Activated naive CD4-positive, alpha-beta T cell (primary cell): ENCODE measurements around the gene CXCL5.
"Not testable (repeated sequence)": the region's sequence is repeated elsewhere in the genome, so short reads cannot be mapped to it uniquely, and the experiment has no call there.

Experiments
- DNase-seq, 4 experiments: peaks; one replicate each; lab custom pipeline; 2025; lab: John Stamatoyannopoulos, UW

The CXCL5 gene

DNA sequence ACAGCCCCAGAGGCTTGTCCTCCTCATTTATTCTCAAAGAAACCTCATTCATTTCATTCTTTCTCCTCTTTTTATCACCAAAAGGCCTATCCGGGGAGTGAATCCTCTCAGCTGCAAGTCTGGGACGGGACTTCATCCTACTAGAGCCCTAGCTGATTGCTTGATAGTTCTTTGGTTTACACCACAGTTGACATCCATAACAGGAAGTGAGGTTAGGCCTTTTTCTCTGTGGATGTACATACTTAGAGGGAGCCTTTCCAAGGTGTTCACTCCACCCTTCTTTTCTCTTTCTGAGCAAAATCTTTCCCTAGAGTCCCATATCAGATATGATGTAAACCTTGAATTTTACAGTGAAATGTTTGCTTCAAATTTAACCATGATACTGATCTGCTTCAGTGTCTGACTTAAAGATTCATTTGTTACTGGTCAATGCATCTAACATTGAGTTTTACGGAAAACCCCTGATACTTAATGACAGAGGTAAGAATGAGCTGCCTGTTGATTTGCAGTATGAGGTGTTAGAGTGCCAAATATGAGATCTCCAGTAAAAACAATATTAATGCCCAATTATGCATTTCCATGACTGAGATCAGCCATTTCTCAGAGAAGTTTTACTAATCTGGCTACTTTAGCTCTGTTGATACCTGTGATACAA, 16.8 kb upstream of the CXCL5 start:
- DNase-seq: no peak

DNA sequence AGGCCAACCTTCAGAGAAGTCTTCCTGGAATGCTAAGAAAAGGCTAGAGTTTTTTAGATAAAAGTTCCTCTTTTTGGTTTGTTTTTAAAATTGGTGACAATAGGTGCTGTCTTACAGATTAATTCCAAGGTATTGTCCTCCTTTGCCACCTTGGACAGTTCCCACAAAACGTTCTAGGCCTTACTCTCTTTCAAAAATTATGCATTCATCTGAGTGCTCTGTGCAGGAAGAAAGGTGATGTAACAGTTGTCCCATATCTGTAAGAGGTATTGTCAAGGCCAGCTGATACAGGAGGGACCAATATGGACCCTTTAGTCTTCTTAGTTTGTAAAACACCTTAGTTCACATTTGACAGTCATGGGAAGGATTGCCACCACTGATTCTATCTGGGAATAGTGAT, 15.9 kb upstream of the CXCL5 start:
- no peak for DNase-seq

DNA sequence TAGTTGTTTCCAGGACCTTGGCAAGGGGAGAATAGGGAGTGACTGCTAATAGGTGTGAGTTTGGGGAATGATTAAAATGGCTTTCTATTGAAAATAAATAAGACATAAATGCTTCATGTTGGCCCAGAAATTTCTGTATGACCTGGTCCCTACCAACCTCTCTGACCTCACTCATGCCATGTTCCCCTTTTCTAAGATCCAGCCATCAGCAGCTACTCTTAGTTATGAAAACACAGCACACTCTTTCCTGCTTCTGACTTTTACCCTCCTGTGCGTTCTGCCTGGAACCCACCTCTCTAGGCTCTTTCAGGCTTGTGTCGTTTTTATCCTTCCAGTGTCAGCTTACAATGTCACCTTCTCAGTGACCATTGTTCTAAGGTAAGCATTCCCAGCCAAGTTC, 14.8 kb upstream of the CXCL5 start:
- no peak for DNase-seq

DNA sequence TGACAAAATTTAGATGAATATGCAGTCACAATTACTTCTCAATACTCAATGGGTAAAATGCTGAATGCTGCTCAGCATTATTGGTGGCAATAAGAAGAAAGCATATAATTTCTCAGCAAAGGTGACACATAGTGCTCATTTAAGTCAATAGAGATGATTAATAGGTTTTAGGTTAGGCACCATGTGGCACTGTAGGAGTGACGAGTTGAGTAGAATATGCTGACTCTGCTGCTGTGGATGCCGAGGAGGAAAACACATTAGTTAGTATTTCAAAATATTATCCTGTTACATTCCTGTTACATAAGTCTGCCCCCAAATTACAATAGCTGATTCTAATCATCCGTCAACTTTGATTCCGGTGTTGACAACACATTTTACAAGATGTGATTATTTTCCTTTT, 13.7 kb upstream of the CXCL5 start:
- no peak for DNase-seq

DNA sequence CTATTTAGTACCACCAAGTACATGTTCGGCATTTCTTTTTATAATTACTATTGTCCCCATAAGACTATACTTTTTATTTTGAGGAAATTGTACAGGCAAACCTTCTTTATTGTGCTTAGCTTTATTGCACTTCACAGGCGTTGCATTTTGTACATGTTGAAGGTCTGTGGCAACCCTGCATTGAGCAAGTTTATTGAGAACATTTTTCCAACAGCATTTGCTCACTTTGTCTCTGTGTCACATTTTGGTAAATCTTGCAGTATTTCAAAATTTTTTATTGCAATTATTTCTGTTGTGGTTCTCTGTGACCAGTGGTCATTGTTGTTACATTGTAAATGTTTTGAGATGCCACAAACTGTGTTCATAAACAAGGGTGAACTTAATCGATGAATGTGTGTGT, 10.8 kb upstream of the CXCL5 start:
- no peak for DNase-seq

DNA sequence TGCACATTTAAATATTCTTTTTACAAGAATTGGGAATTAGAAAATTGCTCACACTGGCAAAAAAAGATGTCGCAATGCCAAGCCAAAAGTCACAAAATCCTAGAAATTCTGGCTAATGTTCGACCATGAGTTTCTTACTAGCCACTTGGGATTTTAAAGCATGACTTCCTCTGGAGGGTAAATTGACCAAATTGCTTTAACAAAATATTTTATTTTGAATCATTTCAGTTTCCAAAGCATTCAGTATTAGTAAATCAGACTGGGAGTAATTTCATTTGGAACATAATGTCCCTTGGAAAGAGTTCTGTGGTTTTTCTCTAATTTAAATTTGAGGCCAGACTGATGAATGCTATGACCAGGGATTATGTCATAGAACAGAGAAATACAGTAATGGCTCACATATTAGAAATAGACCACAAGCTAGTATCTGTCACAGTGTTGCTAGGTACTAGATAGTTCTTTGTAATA, 7.6 kb upstream of the CXCL5 start:
- no peak for DNase-seq

DNA sequence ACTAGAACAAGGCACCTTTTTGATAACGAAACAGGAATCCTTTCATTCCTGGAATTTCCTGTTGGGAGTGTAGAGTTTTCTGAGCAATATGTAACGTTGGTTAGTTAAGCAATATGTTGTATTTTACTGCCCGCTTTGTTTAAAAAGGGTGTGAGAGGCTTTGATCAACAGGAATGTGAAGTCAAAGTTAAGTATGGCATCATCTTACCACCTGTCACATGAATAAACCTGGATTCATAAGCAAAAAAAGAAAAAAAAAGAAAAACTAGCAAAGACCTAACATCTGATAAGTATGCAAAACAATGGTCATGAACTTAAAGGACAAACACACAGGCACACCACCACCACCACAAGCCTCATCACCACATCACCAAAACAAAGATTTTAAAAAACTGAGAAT, 7.1 kb upstream of the CXCL5 start:
- no peak for DNase-seq

DNA sequence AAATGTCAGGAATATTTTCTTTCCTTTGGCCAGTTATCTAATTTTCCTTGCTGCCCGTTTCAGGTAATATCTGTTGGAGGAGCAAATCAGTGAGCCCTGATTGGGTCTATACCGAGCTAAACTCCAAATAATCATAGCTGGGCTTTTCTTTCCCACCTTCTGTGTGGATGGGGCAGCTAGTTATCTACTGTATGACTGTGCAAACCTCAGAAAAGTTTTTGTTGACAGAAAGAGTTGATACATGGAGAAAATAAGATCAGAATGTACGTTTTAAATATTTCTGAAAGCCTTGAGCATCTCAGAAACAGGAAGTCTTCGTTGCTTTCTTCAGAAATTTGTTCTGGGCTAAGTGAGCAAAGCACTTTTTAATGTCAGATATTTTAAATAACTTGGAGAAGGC, 6.2 kb upstream of the CXCL5 start:
- DNase-seq: no peak

DNA sequence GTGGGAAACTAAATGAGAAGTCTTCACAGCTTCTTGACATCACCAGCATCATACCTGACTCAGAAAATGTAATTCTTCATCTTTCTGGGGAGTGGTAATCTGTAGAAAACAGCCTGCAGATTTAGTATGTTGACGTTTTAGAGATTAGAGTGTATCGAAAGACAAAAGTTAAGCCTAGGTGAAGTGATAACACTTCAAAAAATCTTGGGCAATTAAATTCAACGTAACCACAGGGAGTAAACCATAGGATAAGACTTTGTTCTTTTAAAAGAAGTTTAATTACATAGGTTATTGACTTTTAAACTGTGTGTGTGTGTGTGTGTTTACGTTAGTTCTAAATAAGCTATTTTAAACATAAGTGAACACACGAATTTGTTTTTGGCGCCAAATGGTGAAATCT, 1.8 kb upstream of the CXCL5 start:
- DNase-seq: no peak

DNA sequence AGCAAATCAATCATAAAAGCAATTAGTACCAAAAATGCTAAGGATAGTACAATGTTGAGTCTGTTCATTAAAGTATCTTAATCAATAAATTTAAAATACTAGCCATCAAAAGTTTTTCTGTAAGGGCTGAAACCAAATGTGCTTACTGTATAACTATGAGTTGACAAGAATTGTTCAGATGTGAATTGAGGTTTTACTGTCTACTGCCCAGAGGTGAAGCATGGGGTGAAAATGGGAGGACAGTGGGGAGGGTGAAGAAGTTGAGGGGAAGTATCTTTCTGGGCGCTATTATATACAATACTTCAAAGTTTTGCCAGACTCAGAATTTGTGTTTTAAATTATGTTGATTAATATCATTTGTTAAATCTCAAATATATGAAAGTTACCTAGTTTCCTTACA, 6.4 kb downstream of the CXCL5 start:
- no peak for DNase-seq

DNA sequence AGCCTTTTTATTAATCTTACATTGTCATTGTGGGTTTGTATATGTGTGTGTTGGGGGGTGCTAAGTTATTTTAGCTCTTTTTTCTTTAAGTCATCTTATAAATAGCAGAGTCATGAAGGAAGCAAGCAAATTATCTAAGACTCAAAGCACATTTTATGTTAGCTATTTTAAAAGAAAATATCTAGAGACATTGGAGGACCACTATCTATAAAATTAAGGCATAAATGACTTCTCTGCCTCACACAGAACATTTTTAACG, 6.8 kb downstream of the CXCL5 start:
- no peak for DNase-seq

DNA sequence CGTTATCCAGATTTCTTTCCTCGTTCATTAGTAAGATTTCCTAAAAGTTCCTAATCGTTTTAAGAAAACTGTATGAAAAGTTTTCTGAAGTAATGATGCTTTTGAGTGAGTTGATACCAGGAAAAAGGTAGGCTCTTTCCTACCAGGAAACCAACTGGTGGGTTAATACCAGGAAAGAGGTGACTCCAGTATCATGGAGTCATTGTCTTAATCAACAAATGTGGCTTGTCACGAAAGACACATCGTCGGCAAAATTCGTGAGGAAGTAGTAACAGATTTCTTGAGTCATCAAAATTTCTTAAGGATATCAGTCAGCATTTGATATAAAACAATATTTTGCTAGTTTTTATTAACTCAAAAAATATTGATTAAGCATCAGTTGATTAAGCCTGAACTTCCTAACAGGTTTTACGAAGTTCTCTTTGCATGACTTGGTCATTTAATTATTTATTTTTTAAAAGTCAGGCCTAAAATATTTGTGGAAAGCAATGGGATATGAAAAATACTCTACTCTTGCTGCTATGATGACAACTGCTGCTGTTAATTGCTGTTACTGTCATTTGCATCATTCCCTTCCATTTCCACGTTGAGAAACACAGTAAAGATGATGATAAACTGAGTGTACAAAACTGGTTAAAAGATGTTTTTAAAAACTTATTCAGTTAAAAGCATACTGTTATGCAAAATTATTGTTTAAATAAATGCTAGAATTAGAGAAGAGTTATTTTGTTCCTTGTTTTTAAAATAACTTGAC, 7.3 kb downstream of the CXCL5 start:
- DNase-seq: no peak

DNA sequence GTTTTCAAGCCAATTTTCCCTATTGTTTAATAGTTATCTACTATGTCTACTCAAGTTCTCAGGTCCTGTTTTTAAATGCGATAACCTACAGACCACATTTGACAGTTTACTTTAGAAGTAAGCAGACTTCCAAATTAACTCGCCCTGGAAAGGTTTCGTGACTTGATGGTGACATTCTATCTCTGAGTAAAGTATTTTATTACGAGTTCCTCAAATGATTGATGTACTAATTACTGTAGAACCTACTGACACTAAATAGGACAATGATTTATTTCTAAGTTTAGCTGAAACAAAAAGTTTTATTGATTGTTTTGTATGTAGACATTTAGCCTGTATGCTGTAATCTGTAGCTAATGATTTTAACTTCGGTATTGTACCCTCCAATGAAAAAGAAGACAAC, 8.5 kb downstream of the CXCL5 start:
- DNase-seq: no peak

DNA sequence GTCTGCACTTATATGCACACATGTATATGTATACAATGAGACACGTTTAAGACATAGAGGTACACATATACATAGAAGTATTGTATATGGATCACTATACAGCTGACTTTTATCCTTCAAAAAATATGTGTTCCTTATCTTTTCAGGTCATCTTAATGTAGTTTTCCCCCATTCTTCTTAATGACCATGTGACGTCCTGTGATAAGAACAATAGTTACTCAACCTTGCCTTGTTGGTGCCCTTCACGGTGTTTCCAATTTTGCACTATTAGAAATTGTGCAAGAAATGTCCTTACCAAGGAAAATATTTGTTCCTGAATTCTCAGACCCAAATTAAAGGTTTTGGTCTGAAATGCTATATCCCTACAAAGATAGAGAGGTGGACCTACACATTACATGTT, 9.4 kb downstream of the CXCL5 start:
- no peak for DNase-seq

DNA sequence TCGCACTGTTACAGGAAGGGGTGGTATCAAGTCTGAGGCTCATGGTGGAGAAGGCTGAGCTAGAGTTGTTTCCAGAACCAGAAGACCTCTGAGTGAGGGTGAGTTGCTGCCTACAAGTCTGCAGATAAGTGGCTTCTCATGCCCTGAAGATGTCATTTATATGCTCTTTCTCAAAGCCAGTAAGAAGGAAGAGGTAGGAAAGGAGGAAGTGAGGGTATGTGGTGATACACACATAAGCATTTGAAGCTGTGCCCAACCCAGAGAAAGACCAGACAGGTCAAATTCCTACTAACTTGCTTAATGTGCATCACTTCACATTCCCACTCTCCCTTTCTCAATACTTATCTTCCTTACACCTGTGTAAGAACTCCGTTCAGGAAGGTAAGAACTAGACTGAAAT, 10.4 kb downstream of the CXCL5 start, which contains the start of gene PPBP:
TSS of gene PPBP (minus strand) at position 130 of the 400 bp plus-strand sequence. CDS start at position 43, 87 bp downstream.
- no peak for DNase-seq

DNA sequence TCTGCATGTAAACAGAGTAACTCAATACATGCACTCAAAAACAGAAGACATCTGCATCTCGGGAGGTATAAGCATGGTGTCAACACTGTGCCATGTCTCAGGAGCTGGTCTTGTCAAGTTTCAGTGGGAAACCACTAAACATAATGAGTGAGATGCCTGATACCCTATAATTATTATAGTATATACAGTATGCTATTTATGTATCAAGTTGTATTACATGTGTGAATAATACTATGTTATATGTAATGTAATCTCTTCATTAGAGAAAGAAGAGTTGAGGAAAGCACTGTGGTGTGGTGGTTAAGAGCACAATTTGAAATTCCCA, 13.0 kb downstream of the CXCL5 start:
- no peak for DNase-seq

DNA sequence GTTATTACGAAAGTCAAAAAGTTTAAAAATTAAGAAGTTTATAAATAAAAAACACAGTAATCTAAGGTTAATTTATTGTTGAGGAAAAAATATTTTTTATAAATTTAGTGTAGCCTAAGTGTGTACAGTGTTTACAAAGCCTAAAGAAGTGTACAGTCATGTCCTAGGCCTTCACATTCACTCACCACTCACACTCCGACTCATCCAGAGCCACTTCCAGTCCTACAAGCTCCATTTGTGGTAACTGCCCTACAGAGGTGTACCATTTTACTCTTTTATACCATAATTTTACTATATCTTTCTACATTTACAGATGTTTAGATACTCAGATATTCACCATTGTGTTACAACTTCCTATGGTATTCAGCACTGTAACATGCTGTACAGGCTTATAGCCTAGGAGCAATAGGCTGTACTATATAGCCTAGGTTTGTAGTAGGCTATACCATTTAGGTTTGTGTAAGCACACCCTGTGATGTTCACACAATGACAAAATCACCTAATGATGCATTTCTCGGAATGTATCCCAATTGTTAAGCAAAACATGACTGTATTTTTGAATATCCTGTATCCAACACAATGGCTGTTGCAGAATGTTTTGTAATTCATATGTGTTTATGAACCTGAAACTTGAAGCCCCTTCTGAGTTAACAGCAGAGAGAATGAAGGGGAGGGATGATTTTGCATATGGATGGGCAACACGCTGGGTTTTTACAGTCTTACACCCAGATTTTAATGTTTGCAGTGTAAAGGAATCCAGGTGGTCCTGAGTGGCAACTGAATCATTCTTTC, 13.5 kb downstream of the CXCL5 start:
- no peak for DNase-seq

DNA sequence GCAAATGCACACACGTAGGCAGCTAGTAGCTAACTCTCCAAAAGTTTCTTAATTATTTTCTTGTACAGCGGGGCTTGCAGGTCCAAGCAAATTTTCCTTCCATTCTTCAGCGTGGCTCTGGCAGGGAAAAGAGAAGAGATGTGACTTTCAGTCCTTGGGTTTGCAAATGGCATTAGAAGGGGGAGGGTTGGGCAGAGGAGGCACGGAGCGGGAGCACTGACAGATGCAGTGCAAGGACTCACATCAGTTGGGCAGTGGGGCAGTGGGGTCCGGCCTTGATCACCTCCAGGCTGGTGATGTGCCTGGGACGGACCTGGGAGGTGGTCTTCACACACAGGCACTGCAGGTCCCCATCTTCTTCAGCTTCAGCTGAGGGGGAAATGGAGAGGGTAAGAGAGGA, 17.3 kb downstream of the CXCL5 start:
- DNase-seq: not testable (repeated sequence)

DNA sequence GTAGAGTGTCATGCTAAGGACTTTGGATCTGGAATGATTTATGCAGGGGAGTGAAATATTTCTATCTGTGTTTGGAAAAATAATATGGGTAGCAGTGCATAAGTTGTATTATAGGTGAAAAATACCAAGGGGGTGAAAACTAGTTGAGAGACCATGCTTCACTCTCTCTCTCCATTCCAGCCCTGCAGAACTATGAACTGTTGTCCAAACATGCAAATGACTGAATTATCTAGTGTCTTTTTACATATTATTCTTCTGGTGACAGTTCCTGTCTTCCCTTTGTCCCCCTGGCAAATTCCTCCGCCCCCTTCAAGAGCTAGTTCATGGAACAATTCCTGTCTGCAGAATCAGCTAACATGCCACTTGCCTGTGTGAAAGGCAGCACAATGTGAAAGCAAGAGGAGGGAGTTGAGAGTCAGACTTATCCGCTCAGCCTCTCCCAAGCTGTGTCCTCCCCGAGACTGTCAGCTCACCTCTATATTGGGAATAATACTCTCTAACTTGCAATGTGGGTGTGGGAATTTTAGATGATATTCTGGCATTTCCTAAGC, 19.0 kb downstream of the CXCL5 start:
- no peak for DNase-seq

DNA sequence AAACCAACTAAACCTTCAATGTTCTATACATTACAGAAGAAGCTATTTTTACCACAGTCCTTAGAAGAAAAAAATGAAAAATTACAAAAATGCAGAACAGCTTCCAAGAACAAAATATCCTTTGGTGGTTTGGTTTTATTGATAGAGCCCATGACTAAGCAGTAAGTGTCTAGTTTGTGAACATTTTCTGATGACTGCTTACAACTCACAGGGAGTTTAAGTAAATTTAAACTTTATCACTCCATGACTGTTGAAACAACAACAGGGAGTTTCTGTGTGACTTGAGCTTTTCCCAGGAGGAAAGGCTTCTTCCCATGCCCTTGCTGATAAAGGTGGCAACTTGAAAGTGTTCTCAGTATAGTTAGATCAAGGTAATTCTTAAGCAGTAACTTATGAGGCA, 19.6 kb downstream of the CXCL5 start:
- no peak for DNase-seq

DNA sequence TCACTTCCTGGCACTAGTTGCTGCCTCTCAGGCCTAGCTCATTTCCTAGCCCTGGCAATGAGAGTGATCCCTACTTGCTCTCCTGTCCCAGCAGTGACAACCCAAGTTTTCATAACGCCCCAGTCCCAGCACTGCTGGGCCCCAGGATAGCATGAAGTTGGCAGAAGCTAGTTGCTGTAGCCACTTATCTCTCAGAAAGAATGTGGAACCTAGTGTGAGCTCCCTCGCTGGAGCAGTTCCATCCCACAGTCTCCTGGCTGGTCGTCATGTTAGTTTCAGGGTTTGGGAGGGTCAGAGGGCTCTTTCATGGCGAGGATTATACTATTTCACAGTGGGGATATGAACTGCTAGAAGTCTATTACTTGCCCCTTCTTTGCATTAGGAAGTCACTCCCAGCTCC, 21.8 kb downstream of the CXCL5 start:
- no peak for DNase-seq

DNA sequence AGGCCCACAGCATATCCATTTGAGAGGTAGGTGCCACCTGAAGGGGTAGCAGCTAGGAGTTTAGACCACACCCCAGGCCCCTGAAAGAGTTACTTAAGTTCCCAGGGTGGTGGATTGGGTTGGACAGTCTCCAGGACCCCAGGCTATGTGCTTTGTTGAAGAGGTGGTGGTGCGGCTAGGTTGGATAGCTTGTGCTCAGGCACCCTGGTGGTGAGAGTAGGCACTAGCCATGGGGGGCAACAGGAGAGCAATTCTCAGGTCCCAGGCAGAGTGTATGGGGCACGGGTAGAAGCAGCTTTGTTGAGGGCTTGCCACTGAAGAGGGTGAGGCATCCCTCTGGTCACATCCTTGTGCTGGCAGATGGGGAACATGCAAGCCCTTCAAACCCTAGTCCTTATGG, 22.3 kb downstream of the CXCL5 start:
- DNase-seq: no peak

DNA sequence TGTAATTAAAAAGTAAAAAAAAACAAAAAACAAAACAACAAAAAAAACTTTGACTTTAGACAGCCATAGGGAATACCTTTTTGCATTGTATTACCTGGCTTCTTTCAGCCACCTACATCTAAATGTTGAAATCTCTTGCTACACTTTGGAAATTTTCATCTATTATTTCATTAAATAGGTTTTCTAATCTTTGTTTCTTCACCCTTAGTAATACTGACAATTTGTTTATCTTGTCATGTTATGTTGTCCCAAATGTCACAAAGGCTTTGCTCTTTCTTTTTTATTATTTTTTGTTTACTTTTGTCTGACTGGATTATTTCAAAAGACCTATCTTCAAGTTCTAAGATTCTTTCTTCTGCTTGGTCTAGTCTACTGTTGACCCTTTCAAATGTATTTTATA, 24.1 kb downstream of the CXCL5 start:
- DNase-seq: no peak
